Peyer's patch (tissue), 4 donors: ENCODE data around the gene MBTPS2. TPM values are rescaled to one million over a fixed set of nuclear protein-coding genes. Genes with fewer than 3 reads are reported as not detected.

Experiments used
- DNase-seq, 3 donors: peaks; one replicate each; pipeline ENCODE4 v3.0.0-alpha.2; 2017 to 2019
- H3K27ac ChIP-seq, 4 donors: fragments of 200-600 bp; sonication (generic); one replicate each; pipeline ENCODE4 v1.5.1; 2016 to 2019
- H3K27me3 ChIP-seq, 2 donors: fragments of 200-600 bp; sonication (generic); one replicate each; pipeline ENCODE4 v1.5.1; 2019
- H3K36me3 ChIP-seq, 3 donors: fragments of 200-600 bp; sonication (generic); one replicate each; pipeline ENCODE4 v1.5.1; 2016 to 2019
- H3K4me1 ChIP-seq, 4 donors: fragments of 200-600 bp; sonication (generic); one replicate each; pipeline ENCODE4 v1.5.1; 2016 to 2019
- H3K4me3 ChIP-seq, 4 donors: fragments of 200-600 bp; sonication (generic); 1 replicate in 3 of 4; 2 replicates in 1 of 4; pipeline ENCODE4 v1.5.1; 2016 to 2019; ENCODE audit warnings: mild to moderate bottlenecking in 1 of 4
- H3K9me3 ChIP-seq, 4 donors: fragments of 200-600 bp; sonication (generic); one replicate each; pipeline ENCODE4 v1.5.1; 2016 to 2019; ENCODE audit warnings: mild to moderate bottlenecking in 1 of 4
- CTCF ChIP-seq, 6 experiments: fragments of 450-650 bp in 4 of 6; fragments of 200-600 bp in 2 of 6; sonication (generic) in 1 of 6; IDR thresholded peaks; one replicate each; pipeline ENCODE4 v1.5.1; 2017 to 2019; ENCODE audit warnings: antibody characterized with exemption in 6 of 6, mild to moderate bottlenecking in 3 of 6, moderate library complexity in 1 of 6
- POLR2A ChIP-seq, 2 donors: fragments of 450-650 bp; IDR thresholded peaks; one replicate each; pipeline ENCODE4 v1.5.1; 2017; ENCODE audit warnings: antibody characterized with exemption in 2 of 2, mild to moderate bottlenecking in 2 of 2, moderate library complexity in 2 of 2
- total RNA-seq, 4 donors: library from RNA; depleted of rRNA; stranded (reverse); fragments of >200 nt; gene quantifications; one replicate each; pipeline ENCODE4 v1.1.0, GENCODE V29; 2016

Gene MBTPS2
- total RNA-seq, 4 donors from 2014 or later = 5.0 to 7.8 (median 5.1) TPM

- TF ChIP-seq POLR2A (IDR thresholded peaks at IDR 0.05) (no peak), CTCF (IDR thresholded peaks at IDR 0.05) (no peak)
- no peaks in the 10 kb centered on the region for H3K27me3 ChIP-seq
- H3K4me1 ChIP-seq = no peaks in the 10 kb centered on the region
- no peaks in the 10 kb centered on the region for H3K9me3 ChIP-seq
- no peaks in the 10 kb centered on the region for H3K36me3 ChIP-seq
- no peak overlapping the region for H3K4me3 ChIP-seq
- no peak overlapping the region for H3K27ac ChIP-seq
- no peak for DNase-seq
Measured at GRCh38 chrX:21905953-21906352, 66.5 kb downstream of the MBTPS2 start.

- no peak overlapping the region for H3K4me3 ChIP-seq
- H3K27ac ChIP-seq = no peak overlapping the region
- no peaks in the 10 kb centered on the region for H3K9me3 ChIP-seq
- no peaks in the 10 kb centered on the region for H3K27me3 ChIP-seq
- H3K4me1 ChIP-seq = no peaks in the 10 kb centered on the region
- no peaks in the 10 kb centered on the region for H3K36me3 ChIP-seq
- DNase-seq = no peak
- TF ChIP-seq CTCF (IDR thresholded peaks at IDR 0.05) (no peak), POLR2A (IDR thresholded peaks at IDR 0.05) (no peak)
Measured at GRCh38 chrX:21907260-21907659, 67.8 kb downstream of the MBTPS2 start.

- Histone ChIP-seq H3K27ac (no peak overlapping the region), H3K4me1 (no peaks in the 10 kb centered on the region), H3K4me3 (no peak overlapping the region), H3K36me3 (no peaks in the 10 kb centered on the region), H3K27me3 (no peaks in the 10 kb centered on the region), H3K9me3 (no peaks in the 10 kb centered on the region)
- TF ChIP-seq CTCF (IDR thresholded peaks at IDR 0.05) = no peak
- TF ChIP-seq POLR2A (IDR thresholded peaks at IDR 0.05) = no peak
- DNase-seq = no peak
Measured at GRCh38 chrX:21911481-21911880, 72.1 kb downstream of the MBTPS2 start.

- H3K4me3 ChIP-seq = no peak overlapping the region
- H3K27me3 ChIP-seq = no peaks in the 10 kb centered on the region
- no peak for TF ChIP-seq CTCF (IDR thresholded peaks at IDR 0.05)
- TF ChIP-seq POLR2A (IDR thresholded peaks at IDR 0.05) = no peak
- no peak overlapping the region for H3K27ac ChIP-seq
- DNase-seq = no peak
- no peaks in the 10 kb centered on the region for H3K4me1 ChIP-seq
- no peaks in the 10 kb centered on the region for H3K9me3 ChIP-seq
- no peaks in the 10 kb centered on the region for H3K36me3 ChIP-seq
Measured at GRCh38 chrX:21912220-21912619, 72.8 kb downstream of the MBTPS2 start.

GRCh38 chrX:21912989-21913388 lies 73.6 kb downstream of the MBTPS2 start:
- Histone ChIP-seq H3K27me3 (no peaks in the 10 kb centered on the region), H3K4me1 (no peaks in the 10 kb centered on the region), H3K36me3 (no peaks in the 10 kb centered on the region), H3K4me3 (no peak overlapping the region), H3K27ac (no peak overlapping the region), H3K9me3 (no peaks in the 10 kb centered on the region)
- no peak for TF ChIP-seq CTCF (IDR thresholded peaks at IDR 0.05)
- TF ChIP-seq POLR2A (IDR thresholded peaks at IDR 0.05) = no peak
- DNase-seq = no peak

GRCh38 chrX:21926116-21926515 lies 86.7 kb downstream of the MBTPS2 start:
- H3K4me3 ChIP-seq = no peak overlapping the region

More at GRCh38 chrX:21926116-21926515, 86.7 kb downstream of the MBTPS2 start:
- H3K36me3 ChIP-seq = no peaks in the 10 kb centered on the region
- H3K27ac ChIP-seq = no peak overlapping the region
- H3K9me3 ChIP-seq = no peaks in the 10 kb centered on the region
- no peak for DNase-seq
- TF ChIP-seq POLR2A (IDR thresholded peaks at IDR 0.05) (no peak), CTCF (IDR thresholded peaks at IDR 0.05) (no peak)
- no peaks in the 10 kb centered on the region for H3K4me1 ChIP-seq
- no peaks in the 10 kb centered on the region for H3K27me3 ChIP-seq
